GM12864 (cell line): ENCODE results near the gene NLRP9.

Experiments used
- DNase-seq: peaks from one replicate; pipeline ENCODE4 v3.0.0-alpha.2; 2011; ENCODE audit warnings: low read depth
- H3K4me3 ChIP-seq: 2 replicates; pipeline ENCODE4 v1.5.1; 2011; ENCODE audit warnings: mild to moderate bottlenecking, low read depth, low read length, control low read depth
- CTCF ChIP-seq: IDR thresholded peaks from 2 replicates; pipeline ENCODE4 v1.5.1; 2011; ENCODE audit warnings: low read depth, mild to moderate bottlenecking, moderate library complexity, low read length, control low read depth, inconsistent platforms; ENCODE audit errors: missing control alignments

The NLRP9 gene

GRCh38 chr19:55666343-55667005 is 71.7 kb downstream of the NLRP9 start:
- DNase-seq: no peak
- no peak overlapping the region for H3K4me3 ChIP-seq
- TF ChIP-seq CTCF: no peak

GRCh38 chr19:55663846-55664536 is 74.2 kb downstream of the NLRP9 start:
- no peak overlapping the region for H3K4me3 ChIP-seq
- no peak for TF ChIP-seq CTCF
- no peak for DNase-seq

- no peak overlapping the region for H3K4me3 ChIP-seq
- no peak for TF ChIP-seq CTCF
- DNase-seq: no peak
Observed at GRCh38 chr19:55661826-55662225, 76.4 kb downstream of the NLRP9 start.

- H3K4me3 ChIP-seq: no peak overlapping the region
- no peak for TF ChIP-seq CTCF
- no peak for DNase-seq
Observed at GRCh38 chr19:55660991-55661390, 77.2 kb downstream of the NLRP9 start.

GRCh38 chr19:55660404-55660803 is 77.8 kb downstream of the NLRP9 start:
- DNase-seq: no peak
- H3K4me3 ChIP-seq: no peak overlapping the region
- TF ChIP-seq CTCF: no peak

- no peak for DNase-seq
- no peak for TF ChIP-seq CTCF
Observed at GRCh38 chr19:55659822-55660221, 78.4 kb downstream of the NLRP9 start.

More at GRCh38 chr19:55659822-55660221, 78.4 kb downstream of the NLRP9 start:
- no peak overlapping the region for H3K4me3 ChIP-seq
